Activated T-helper 9 cell treated with anti-CD3 and anti-CD28 coated beads, Interleukin-2, amount 50 U/mL, for 16 hours (primary cell): Measurements from ENCODE around the gene PRKD1.
"Not testable (repeated sequence)": the region's sequence is repeated elsewhere in the genome, so short reads cannot be mapped to it uniquely, and the experiment has no call there.

Source experiments
- DNase-seq: peaks from one replicate; pipeline ENCODE4 v3.0.0-alpha.2; 2020; ENCODE audit warnings: low read depth

PRKD1 gene

GRCh38 chr14:29740491-29740890 is 187.2 kb downstream of the PRKD1 start:
- DNase-seq = no peak

- DNase-seq = no peak
Observed at GRCh38 chr14:29738950-29739349, 188.7 kb downstream of the PRKD1 start.

GRCh38 chr14:29738056-29738455 is 189.6 kb downstream of the PRKD1 start:
- no peak for DNase-seq

- no peak for DNase-seq
Observed at GRCh38 chr14:29735459-29735858, 192.2 kb downstream of the PRKD1 start.

GRCh38 chr14:29734732-29735131 is 192.9 kb downstream of the PRKD1 start:
- no peak for DNase-seq

GRCh38 chr14:29726560-29727331 is 200.9 kb downstream of the PRKD1 start:
- not testable (repeated sequence) for DNase-seq

DNA sequence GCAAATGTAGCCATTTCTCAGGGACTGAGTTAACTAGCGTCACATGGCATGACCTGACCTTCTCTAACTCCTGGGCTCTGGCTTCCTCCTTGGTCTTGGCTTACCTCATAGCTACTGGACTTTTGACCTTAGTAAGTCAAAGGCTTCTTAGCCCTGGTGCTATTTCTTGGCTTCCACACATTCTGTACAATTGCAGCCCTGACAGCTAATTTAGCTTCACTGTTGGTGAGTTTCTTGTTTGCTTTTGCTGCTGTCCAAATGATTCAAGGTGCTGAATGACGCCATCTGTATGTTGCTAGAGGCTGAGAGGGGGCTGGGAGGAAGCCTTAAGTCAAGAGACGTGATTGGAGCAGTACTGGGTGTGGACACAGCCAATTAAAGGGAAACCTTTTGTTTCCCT is 202.7 kb downstream of the PRKD1 start:
- DNase-seq = no peak

DNA sequence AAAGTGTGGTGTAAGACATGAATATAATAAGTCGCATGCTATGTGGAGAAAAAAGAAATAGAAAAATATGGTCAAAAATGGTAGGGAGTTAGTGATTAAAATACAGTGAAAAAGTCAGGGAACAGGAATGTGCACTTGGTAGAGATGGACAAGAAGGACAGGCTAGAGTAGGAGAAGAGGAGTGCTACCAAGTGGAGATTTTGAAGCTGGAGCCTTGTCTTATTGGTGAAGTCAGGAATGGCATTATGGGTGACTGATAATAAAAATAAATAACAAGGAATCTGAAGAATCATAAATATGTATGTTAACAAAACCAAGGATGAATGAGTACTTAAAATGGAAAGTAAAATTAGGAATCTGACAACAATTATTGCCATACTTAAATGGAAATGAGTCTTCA is 204.8 kb downstream of the PRKD1 start:
- DNase-seq = no peak

GRCh38 chr14:29721586-29721985 is 206.1 kb downstream of the PRKD1 start:
- no peak for DNase-seq

- no peak for DNase-seq
Observed at GRCh38 chr14:29717901-29718300, 209.7 kb downstream of the PRKD1 start.

DNA sequence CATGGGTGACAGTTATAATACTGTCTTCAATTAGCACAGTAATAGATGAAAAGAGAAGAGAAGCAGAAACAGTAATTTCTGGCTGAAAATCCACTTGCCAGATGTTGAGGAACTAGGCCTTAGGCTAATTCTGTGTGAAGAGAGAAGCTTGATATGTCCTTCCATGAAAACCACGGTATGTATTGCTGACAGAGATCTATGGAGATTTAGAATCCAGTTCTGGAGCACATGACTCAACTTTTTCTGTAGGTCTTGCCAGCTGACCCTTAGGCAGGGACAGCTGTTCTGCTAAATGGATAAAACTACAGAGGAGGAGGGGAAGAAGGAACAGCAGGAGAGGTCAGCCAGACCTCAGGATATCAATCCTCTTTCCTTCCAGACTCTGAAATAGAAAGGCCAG is 211.5 kb downstream of the PRKD1 start:
- no peak for DNase-seq

GRCh38 chr14:29712601-29713000 is 215.0 kb downstream of the PRKD1 start:
- no peak for DNase-seq

- no peak for DNase-seq
Observed at GRCh38 chr14:29710015-29710414, 217.6 kb downstream of the PRKD1 start.

DNA sequence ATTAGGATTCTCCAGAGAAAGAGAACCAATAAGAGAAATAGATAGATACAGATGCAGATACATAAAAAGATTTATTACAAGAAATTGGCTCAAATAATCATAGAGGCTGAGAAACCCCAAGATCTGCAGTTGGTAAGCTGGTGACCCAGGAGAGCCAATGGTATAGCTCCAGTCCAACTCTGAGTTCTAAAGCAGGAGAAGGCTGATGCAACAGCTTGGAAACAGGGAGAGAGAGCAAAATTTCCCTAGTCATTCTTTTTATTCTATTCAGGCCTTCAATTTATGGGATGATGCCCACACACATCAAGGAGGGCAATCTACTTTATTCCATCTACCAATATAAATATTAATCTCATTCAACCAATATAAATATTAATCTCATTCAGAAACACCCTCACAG is 218.2 kb downstream of the PRKD1 start:
- DNase-seq = no peak

- no peak for DNase-seq
Observed at GRCh38 chr14:29706700-29707099, 220.9 kb downstream of the PRKD1 start.

DNA sequence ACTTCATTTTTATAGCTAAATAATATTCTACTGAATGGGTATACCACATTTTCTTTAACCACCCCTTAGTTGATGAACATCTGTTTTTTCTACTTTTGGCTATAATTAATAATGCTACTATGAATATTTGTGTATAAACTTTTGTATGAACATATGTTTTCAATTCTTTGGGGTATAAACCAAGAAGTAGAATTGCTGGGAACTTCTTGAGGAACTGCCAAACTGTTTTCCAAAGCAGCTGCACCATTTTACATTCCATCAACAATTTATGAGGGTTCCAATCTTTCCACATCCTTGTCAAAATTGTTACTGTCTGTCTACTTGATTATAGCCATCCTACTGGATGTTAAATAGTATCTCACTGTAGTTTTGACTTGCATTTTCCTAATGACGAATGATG is 221.8 kb downstream of the PRKD1 start:
- DNase-seq = no peak

DNA sequence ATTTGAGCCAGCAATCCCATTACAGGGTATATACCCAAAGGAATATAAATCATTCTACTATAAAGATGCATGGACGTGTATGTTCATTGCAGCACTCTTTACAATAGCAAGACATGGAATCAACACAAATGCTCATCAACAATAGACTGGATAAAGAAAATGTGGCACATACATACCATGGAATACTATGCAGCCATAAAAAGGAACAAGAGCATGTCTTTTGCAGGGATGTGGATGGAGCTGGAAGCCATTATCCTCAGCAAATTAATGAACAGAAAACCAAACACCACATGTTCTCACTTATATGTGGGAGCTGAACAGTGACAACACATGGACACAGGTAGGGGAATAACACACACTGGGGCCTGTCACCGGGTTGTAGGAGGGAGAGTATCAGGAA is 238.1 kb downstream of the PRKD1 start:
- not testable (repeated sequence) for DNase-seq

DNA sequence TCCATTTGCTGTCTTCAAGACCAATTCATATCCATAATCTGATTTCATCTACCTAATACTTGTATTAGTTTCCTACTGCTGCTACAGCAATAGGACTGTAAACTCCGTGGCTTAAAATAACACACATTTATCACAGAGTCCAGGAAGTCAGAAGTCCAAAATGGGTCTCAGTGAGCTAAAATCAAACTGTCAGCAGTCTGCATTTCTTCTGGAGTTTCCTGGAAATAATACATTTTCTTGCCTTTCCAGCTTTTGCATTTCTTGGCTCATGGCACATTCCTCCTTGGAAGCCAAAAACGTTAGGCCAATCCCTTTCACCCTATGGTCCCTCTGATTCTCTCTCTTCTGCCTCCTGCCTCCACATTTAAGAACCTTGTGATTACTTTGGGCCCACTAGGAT is 239.8 kb downstream of the PRKD1 start:
- no peak for DNase-seq

GRCh38 chr14:29687071-29687765 is 240.4 kb downstream of the PRKD1 start:
- no peak for DNase-seq

DNA sequence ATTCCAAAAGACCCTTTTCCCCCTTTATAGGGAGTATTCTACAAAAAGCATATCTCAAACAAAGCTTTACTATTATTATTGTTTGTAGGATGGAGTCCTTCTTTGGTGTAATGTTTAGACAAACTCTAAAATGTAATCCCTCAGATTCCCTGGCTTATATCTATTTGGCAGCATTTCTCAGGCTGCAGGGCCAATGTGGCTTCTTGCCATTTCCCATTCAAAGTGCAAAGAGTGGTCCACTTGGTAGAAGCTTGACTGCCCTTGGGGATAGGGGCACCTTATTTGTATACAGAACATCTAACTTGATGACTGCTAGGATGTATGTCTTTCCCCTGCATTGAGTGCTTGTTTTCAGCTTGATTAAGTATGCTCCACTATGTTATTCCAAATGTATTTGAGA is 242.7 kb downstream of the PRKD1 start:
- no peak for DNase-seq

- DNase-seq = no peak
Observed at GRCh38 chr14:29682789-29683188, 244.9 kb downstream of the PRKD1 start.

- DNase-seq = no peak
Observed at GRCh38 chr14:29681316-29681715, 246.3 kb downstream of the PRKD1 start.

DNA sequence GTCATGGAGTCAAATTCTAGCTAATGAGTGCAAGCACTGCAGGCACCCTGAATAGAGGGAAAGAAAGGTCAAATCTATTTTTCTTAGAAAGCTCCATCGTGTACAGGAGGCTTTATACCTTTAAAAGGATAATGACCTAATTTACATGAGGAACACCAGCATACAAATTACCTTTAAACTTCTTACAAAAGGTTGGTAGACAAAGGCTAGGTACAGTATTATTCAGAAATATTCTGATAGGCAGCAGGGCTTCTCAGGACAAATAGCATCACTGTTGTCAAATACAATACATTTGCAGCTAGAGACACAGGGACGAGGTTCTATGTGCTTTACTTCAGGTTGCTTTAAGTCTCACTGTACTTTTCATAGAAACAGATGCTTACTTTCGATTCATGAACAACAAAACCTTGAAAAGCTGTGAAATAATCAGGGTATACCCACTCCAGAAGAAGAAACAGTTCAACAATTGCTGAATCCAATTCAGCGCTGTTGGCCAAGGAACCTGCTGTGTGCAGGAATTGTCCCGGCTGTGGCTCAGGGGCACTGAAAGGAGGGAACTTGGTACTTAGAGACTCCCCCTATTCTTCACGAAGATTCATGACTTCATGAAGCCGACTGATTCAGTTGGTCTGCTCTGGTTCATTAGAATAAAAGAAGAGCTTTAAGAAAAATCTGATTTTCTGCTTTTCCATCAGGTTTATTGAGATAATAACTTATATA is 252.9 kb downstream of the PRKD1 start:
- DNase-seq = no peak
